Heart left ventricle (tissue), 16 donors: ENCODE results near the gene TMEM248. TPM values are rescaled to one million over a fixed set of nuclear protein-coding genes. Genes with fewer than 3 reads are reported as not detected.
"Not testable (repeated sequence)": the region's sequence is repeated elsewhere in the genome, so short reads cannot be mapped to it uniquely, and the experiment has no call there.

Experiments used
- ATAC-seq, 4 donors: fragments of 200-7000 bp; cut with Tn5 transposase; one replicate each; pipeline ENCODE4 v1.9.1; 2020 to 2022; ENCODE audit warnings: moderate library complexity in 4 of 4, mild to moderate bottlenecking in 3 of 4, moderate number of reproducible peaks in 1 of 4
- DNase-seq, 5 donors: peaks; one replicate each; pipeline ENCODE4 v3.0.0-alpha.2; 2020
- H3K27ac ChIP-seq, 12 donors: fragments of 200-600 bp; sonication (generic) in 4 of 12; one replicate each; pipeline versions ENCODE4 v1.5.0 to v1.8.0; 2016 to 2022; ENCODE audit warnings: mild to moderate bottlenecking in 2 of 12
- H3K27me3 ChIP-seq, 9 donors: fragments of 200-600 bp; sonication (generic) in 2 of 9; one replicate each; pipeline versions ENCODE4 v1.5.1 to v1.8.0; 2016 to 2022; ENCODE audit warnings: mild to moderate bottlenecking in 3 of 9
- H3K36me3 ChIP-seq, 9 donors: fragments of 200-600 bp; sonication (generic) in 2 of 9; one replicate each; pipeline versions ENCODE4 v1.5.0 to v1.8.0; 2018 to 2022; ENCODE audit warnings: mild to moderate bottlenecking in 2 of 9
- H3K4me1 ChIP-seq, 12 donors: fragments of 200-600 bp; sonication (generic) in 4 of 12; one replicate each; pipeline versions ENCODE4 v1.5.0 to v1.8.0; 2016 to 2022; ENCODE audit warnings: mild to moderate bottlenecking in 3 of 12
- H3K4me3 ChIP-seq, 12 donors: fragments of 200-600 bp; sonication (generic) in 4 of 12; one replicate each; pipeline versions ENCODE4 v1.5.0 to v1.8.0; 2017 to 2022; ENCODE audit warnings: mild to moderate bottlenecking in 9 of 12, moderate library complexity in 4 of 12
- H3K9me3 ChIP-seq, 12 donors: fragments of 200-600 bp; sonication (generic) in 4 of 12; one replicate each; pipeline versions ENCODE4 v1.5.0 to v1.8.0; 2016 to 2022; ENCODE audit warnings: mild to moderate bottlenecking in 1 of 12
- POLR2A ChIP-seq, 2 donors: fragments of 450-650 bp; IDR thresholded peaks; one replicate each; pipeline ENCODE4 v1.6.1; 2017; ENCODE audit warnings: antibody characterized with exemption in 2 of 2, mild to moderate bottlenecking in 2 of 2, moderate library complexity in 2 of 2
- WGBS, 4 donors: extraction: QIAGEN DNeasy Blood & Tissue Kit in 2 of 4; methylation state at CpG; one replicate each; pipeline versions ENCODE4 v1.1.5 to v1.1.7; 2013 to 2018; 5-methylcytosine and 5-hydroxymethylcytosine counted together
- intact Hi-C, 10 donors: fragments of 100-400 bp; cut with DNase I; formaldehyde crosslinking; loops; one replicate each; pipeline versions ENCODE4 v1.11.1 to v1.14.2; 2022
- polyA plus RNA-seq, 2 donors: library from polyadenylated mRNA; stranded (reverse); fragments of 200-250 nt; gene quantifications; one replicate each; pipeline ENCODE4 v1.2.3, GENCODE V29; 2013
- total RNA-seq, 9 donors: library from RNA; depleted of rRNA in 2 of 9; stranded (reverse); fragments of >200 nt in 2 of 9; fragmentation: NEBNext Ultra II Directional in 3 of 9; extraction: Animal tissue kit (Norgen Biotek cat#: 25700) in 3 of 9; gene quantifications; one replicate each; pipeline versions ENCODE4 v1.1.0 to v1.2.4, GENCODE V29; 2016 to 2023
- TF ChIP-seq, protein P1 (sequence below), 12 donors: fragments of 200-600 bp; sonication (generic) in 4 of 12; IDR thresholded peaks; one replicate each; pipeline versions ENCODE4 v1.5.0 to v1.8.0; 2018 to 2022; ENCODE audit warnings: antibody characterized with exemption in 12 of 12, mild to moderate bottlenecking in 5 of 12
- donor health status: ischemic (EF 13 %, LVEDD 7.1; RV severe dilation, severe dysfunction).
- donor health status: healthy with polysubstance abuse.
- donor health status: DM: no; HTN: yes; CAD: no.
- donor health status: DM: no; HTN: no; CAD: no.
- donor health status: ischemic (EF 25% LVEDD 6.9; RV normal size, moderate dysfunction).
- donor health status: ischemic (EF 25% LVEDD 5.7; RV mildly dilated, moderate dysfunction).
- donor health status: healthy.
- donor health status: DM: yes; HTN: yes; CAD: no.
- donor health status: ischemic (EF 35%, LVEDD 5.7; RV mildly dilated, moderate dysfunction).
- donor health status: nonischemic (EF 11% LVEDD 7.7; RV severe dilation, severe dysfunction).
- donor health status: DM: yes; HTN: yes; CAD: no.
- donor health status: PGD.
- donor health status: ischemic (EF 29% LVEDD 5.4; RV normal size, mild dysfunction).
- donor health status: nonischemic (EF 23%, LVEDD 6.1; RV moderate dilation, normal function).

Gene TMEM248
- total and polyA plus RNA-seq, 11 donors = 12.6 to 121 (median 54.6) TPM

GRCh38 chr7:66905689-66906088, 15.3 kb upstream of the TMEM248 start:
- Histone ChIP-seq H3K4me1 (no peaks in the 10 kb centered on the region), H3K36me3 (peaks cover 0 to 12% (median 0%) of the 10 kb centered on the region in 9 donors), H3K27ac (no peak overlapping the region), H3K27me3 (no peaks in the 10 kb centered on the region), H3K9me3 (no peaks in the 10 kb centered on the region), H3K4me3 (no peak overlapping the region)
- no peak for TF ChIP-seq POLR2A (IDR thresholded peaks at IDR 0.05)
- TF ChIP-seq, protein P1, sequence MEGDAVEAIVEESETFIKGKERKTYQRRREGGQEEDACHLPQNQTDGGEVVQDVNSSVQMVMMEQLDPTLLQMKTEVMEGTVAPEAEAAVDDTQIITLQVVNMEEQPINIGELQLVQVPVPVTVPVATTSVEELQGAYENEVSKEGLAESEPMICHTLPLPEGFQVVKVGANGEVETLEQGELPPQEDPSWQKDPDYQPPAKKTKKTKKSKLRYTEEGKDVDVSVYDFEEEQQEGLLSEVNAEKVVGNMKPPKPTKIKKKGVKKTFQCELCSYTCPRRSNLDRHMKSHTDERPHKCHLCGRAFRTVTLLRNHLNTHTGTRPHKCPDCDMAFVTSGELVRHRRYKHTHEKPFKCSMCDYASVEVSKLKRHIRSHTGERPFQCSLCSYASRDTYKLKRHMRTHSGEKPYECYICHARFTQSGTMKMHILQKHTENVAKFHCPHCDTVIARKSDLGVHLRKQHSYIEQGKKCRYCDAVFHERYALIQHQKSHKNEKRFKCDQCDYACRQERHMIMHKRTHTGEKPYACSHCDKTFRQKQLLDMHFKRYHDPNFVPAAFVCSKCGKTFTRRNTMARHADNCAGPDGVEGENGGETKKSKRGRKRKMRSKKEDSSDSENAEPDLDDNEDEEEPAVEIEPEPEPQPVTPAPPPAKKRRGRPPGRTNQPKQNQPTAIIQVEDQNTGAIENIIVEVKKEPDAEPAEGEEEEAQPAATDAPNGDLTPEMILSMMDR (IDR thresholded peaks at IDR 0.05) = no peak
- intact Hi-C loops = no loop called here
- ATAC-seq (no peak), DNase-seq (no peak)
- WGBS, 4 donors = 80 to 94% (median 89%) methylated on average over 5 of the region's 5 CpGs

DNA sequence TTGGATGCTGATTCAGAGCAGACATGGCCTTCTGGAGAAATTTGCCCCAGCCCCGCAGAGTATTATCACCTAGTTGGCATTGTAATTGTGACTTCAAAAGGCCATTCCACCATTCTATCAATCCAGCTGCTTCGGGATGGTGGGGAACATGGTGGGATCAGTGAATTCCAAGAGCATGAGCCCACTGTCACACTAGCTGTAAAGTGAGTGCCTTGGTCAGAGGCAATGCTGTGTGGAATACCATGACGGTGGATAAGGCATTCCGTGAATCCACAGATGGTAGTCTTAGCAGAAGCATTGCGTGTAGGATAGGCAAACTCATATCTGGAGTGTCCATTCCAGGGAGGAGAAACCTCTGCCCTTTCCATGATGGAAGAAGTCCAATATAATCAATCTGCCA, 13.3 kb upstream of the TMEM248 start:
- 91 to 96% (median 94%) methylated on average over 4 to 5 of the region's 5 CpGs for WGBS, 4 donors
- Histone ChIP-seq H3K36me3 (peaks cover 0 to 3% (median 0%) of the 10 kb centered on the region in 9 donors), H3K4me3 (no peak overlapping the region), H3K27me3 (no peaks in the 10 kb centered on the region), H3K27ac (no peak overlapping the region), H3K9me3 (no peaks in the 10 kb centered on the region), H3K4me1 (no peaks in the 10 kb centered on the region)
- DNase-seq (no peak), ATAC-seq (no peak)
- intact Hi-C loops = no loop called here
- no peak for TF ChIP-seq POLR2A (IDR thresholded peaks at IDR 0.05)
- TF ChIP-seq, protein P1 (IDR thresholded peaks at IDR 0.05) = no peak

GRCh38 chr7:66908598-66908997, 12.4 kb upstream of the TMEM248 start:
- DNase-seq, H3K27ac ChIP-seq, intact Hi-C loops, H3K4me3 ChIP-seq, H3K4me1 ChIP-seq, H3K27me3 ChIP-seq, H3K36me3 ChIP-seq, H3K9me3 ChIP-seq, ATAC-seq: not testable (repeated sequence)
- WGBS, 4 donors = 67 to 82% (median 77%) methylated on average over 4 of the region's 4 CpGs

GRCh38 chr7:66910789-66911188, 10.2 kb upstream of the TMEM248 start:
- H3K27me3 ChIP-seq = no peaks in the 10 kb centered on the region
- no peaks in the 10 kb centered on the region for H3K9me3 ChIP-seq
- ATAC-seq (no peak), DNase-seq (no peak)
- no peaks in the 10 kb centered on the region for H3K4me1 ChIP-seq
- no peak overlapping the region for H3K27ac ChIP-seq
- no peak overlapping the region for H3K4me3 ChIP-seq
- intact Hi-C loops = no loop called here
- H3K36me3 ChIP-seq = peaks cover 0 to 3% (median 0%) of the 10 kb centered on the region in 9 donors
- TF ChIP-seq, protein P1 (IDR thresholded peaks at IDR 0.05) = no peak
- TF ChIP-seq POLR2A (IDR thresholded peaks at IDR 0.05) = no peak
- WGBS, 4 donors = 40 to 86% (median 74%) methylated on average over 3 of the region's 3 CpGs

DNA sequence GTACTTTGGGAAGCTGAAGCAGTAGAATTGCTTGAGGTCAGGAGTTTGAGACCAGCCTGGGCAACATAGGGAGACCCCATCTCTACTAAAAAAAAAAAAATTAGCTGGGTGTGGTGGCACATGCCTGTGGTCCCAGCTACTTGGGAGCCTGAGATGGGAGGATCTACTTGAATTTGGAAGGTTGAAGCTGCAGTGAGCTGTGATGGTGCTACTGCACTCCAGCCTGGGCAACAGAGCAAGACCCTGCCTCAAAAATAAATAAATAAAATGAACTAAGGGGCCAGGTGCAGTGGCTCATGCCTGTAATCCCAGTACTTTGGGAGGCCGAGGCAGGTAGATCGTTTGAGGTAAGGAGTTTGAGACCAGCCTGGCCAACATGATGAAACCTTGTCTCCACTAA, 9.8 kb upstream of the TMEM248 start:
- DNase-seq, ATAC-seq, H3K9me3 ChIP-seq, H3K4me1 ChIP-seq, intact Hi-C loops, H3K27ac ChIP-seq, H3K36me3 ChIP-seq, H3K4me3 ChIP-seq, H3K27me3 ChIP-seq: not testable (repeated sequence)
- 94 to 100% (median 97%) methylated on average over 2 of the region's 2 CpGs for WGBS, 4 donors
